HAP-1 (cell line): ENCODE data around the gene GAB4.
"Not testable (repeated sequence)": the region's sequence is repeated elsewhere in the genome, so short reads cannot be mapped to it uniquely, and the experiment has no call there.

Source experiments
- DNase-seq, 2 experiments: peaks; one replicate each; pipeline ENCODE4 v3.0.0-alpha.2; 2016 to 2020; ENCODE audit warnings: low spot score in 2 of 2
- H3K27me3 ChIP-seq: fragments of 250-450 bp; sonication (Bioruptor Pico); 2 replicates; pipeline ENCODE4 v1.5.1; 2020; ENCODE audit warnings: low read depth, mild to moderate bottlenecking, moderate library complexity
- H3K36me3 ChIP-seq: fragments of 250-450 bp; sonication (Bioruptor Pico); replicated peaks from 2 replicates; pipeline ENCODE4 v1.5.1; 2020; ENCODE audit warnings: mild to moderate bottlenecking
- H3K4me1 ChIP-seq: fragments of 250-450 bp; sonication (Bioruptor Pico); 2 replicates; pipeline ENCODE4 v1.5.1; 2020; ENCODE audit warnings: mild to moderate bottlenecking
- H3K4me3 ChIP-seq: fragments of 250-450 bp; sonication (Bioruptor Pico); 2 replicates; pipeline ENCODE4 v1.5.1; 2020; ENCODE audit warnings: mild to moderate bottlenecking, moderate library complexity
- H3K9me3 ChIP-seq: fragments of 250-450 bp; sonication (Bioruptor Pico); 2 replicates; pipeline ENCODE4 v1.5.1; 2020; ENCODE audit warnings: mild to moderate bottlenecking, moderate library complexity
- in situ Hi-C: fragments of 300-500 bp; cut with MboI; formaldehyde crosslinking; loops from 3 replicates; pipeline ENCODE4 v1.14.3; 2020; ENCODE audit warnings: low sequenced_read_pairs, inconsistent platforms, mixed read lengths

Gene GAB4

GRCh38 chr22:17007852-17008731 lies at the start of gene GAB4:
TSS of gene GAB4 (minus strand) at chr22:17008222. CDS start at chr22:17008114, 108 bp downstream.
- in situ Hi-C loops = no loop called here
- Histone ChIP-seq H3K4me3 (no peak within 1 kb of the TSS), H3K9me3 (no peaks in the 10 kb centered on the region), H3K27me3 (no peaks in the 10 kb centered on the region; the same call in 1 of the 2 replicates), H3K4me1 (no peaks in the 10 kb centered on the region), H3K36me3 (no peaks in the 10 kb centered on the region)
- DNase-seq = no peak

DNA sequence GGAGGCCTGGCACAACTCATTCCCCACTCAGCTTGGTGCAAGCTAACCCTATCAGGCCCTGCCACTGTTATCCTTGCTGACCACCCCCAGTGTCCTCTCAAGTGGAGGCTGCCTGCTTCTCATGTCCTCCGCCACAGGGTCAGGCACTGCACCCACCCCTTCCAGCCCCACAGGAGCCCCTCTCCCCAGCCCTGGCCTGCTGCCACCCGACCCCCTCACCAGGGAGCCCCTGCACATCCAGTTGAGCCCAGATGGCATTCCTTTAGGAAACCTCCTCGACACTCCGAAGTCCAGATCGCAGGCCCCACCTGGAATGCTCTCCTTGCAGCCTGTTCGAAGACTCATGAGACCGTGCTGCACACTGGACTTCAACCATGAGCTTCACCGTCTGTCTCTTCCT lies 48.8 kb upstream of the GAB4 start:
- in situ Hi-C loops = loop anchor here (10.0 to 25.0 kb wide), 2 partner anchors 142 to 445 kb away; no protein-coding TSS in a partner anchor
- H3K27me3 ChIP-seq = peaks cover 4% of the 10 kb centered on the region; the same call in 1 of the 2 replicates
- H3K9me3 ChIP-seq = no peaks in the 10 kb centered on the region
- no peak for DNase-seq
- H3K36me3 ChIP-seq = no peaks in the 10 kb centered on the region
- no peaks in the 10 kb centered on the region for H3K4me1 ChIP-seq
- no peak overlapping the region for H3K4me3 ChIP-seq

GRCh38 chr22:17056058-17056457 lies 48.0 kb upstream of the GAB4 start:
- Histone ChIP-seq H3K4me3 (no peak overlapping the region), H3K9me3 (no peaks in the 10 kb centered on the region), H3K36me3 (no peaks in the 10 kb centered on the region), H3K4me1 (no peaks in the 10 kb centered on the region), H3K27me3 (peaks cover 4% of the 10 kb centered on the region; the same call in 1 of the 2 replicates)
- in situ Hi-C loops = loop anchor here (10.0 to 25.0 kb wide), 2 partner anchors 141 to 444 kb away; no protein-coding TSS in a partner anchor
- DNase-seq = no peak

DNA sequence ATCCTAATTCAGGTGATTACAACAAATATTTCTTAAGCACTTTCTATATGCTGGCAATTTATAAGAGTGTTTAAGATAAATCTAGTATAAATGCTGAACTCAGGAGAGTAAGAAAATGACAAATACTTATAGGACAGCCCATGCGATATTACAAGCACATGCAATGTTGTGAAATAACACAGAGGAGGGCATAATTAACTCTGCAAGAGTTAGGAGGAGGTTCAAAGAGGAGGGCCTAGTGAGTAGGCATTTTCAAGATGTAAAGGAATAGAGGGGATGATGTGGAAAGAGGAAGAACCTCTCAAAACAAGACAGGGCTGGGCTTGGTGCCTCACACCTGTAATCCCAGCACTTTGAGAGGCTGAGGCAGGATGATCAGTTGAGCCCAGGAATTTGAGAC lies 39.6 kb upstream of the GAB4 start:
- no peak for DNase-seq
- H3K27me3 ChIP-seq = peaks cover 5% of the 10 kb centered on the region; the same call in 1 of the 2 replicates
- no peaks in the 10 kb centered on the region for H3K4me1 ChIP-seq
- H3K4me3 ChIP-seq = no peak overlapping the region
- in situ Hi-C loops = loop anchor here (10.0 kb wide), 1 partner anchor 63 kb away; no protein-coding TSS in a partner anchor
- no peaks in the 10 kb centered on the region for H3K36me3 ChIP-seq
- no peaks in the 10 kb centered on the region for H3K9me3 ChIP-seq

DNA sequence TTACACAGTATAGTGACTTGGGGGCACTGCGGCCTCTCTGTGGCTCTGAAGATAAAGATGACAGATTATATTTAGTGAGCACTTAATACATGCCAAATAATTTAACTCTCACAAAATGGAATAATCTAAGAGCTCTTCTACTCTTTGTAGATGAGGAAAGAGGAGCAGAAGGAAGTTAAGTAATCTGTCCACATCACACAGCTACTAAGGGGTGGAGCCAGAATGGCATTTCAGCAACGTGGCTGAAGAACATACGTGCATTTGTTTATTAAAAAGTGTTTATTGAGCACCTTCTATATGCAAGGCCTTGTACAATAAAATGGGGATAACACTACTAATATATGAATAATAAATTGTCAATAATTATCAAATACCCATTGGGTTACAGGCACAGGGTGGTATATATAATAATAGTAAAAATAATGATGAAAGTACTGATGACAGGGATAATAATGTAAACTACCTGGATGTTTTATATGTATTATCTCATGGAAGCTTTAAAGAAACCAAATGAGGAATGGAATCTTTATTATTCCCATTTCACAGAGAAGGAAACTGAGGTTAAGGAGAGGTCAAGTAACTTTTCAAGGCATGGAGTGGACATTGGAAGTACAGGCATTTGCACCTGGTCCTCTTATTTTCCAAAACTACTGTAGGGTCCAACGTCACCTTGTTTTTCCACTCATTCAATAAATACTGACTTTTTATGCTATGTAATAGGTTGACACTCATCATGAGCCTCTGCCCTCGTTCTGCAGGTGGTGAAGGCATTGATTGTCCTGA lies 38.7 kb upstream of the GAB4 start:
- Histone ChIP-seq H3K4me1 (no peaks in the 10 kb centered on the region), H3K36me3 (no peaks in the 10 kb centered on the region), H3K4me3 (no peak overlapping the region), H3K27me3 (peaks cover 5% of the 10 kb centered on the region; the same call in 1 of the 2 replicates), H3K9me3 (no peaks in the 10 kb centered on the region)
- DNase-seq = no peak
- in situ Hi-C loops = loop anchor here (10.0 kb wide), 1 partner anchor 62 kb away; no protein-coding TSS in a partner anchor

- Histone ChIP-seq H3K9me3 (no peaks in the 10 kb centered on the region), H3K4me1 (no peaks in the 10 kb centered on the region), H3K4me3 (no peak overlapping the region), H3K27me3 (peaks cover 5% of the 10 kb centered on the region; the same call in 1 of the 2 replicates), H3K36me3 (no peaks in the 10 kb centered on the region)
- in situ Hi-C loops = loop anchor here (10.0 kb wide), 1 partner anchor 59 kb away; no protein-coding TSS in a partner anchor
- no peak for DNase-seq
Observed at GRCh38 chr22:17043521-17043920, 35.5 kb upstream of the GAB4 start.

GRCh38 chr22:17036842-17037711 lies 29.1 kb upstream of the GAB4 start:
- H3K36me3 ChIP-seq, H3K4me3 ChIP-seq, H3K9me3 ChIP-seq, in situ Hi-C loops, DNase-seq, H3K4me1 ChIP-seq, H3K27me3 ChIP-seq: not testable (repeated sequence)

GRCh38 chr22:17035976-17036841 lies 28.2 kb upstream of the GAB4 start:
- H3K4me1 ChIP-seq, H3K36me3 ChIP-seq, in situ Hi-C loops, DNase-seq, H3K9me3 ChIP-seq, H3K27me3 ChIP-seq, H3K4me3 ChIP-seq: not testable (repeated sequence)

DNA sequence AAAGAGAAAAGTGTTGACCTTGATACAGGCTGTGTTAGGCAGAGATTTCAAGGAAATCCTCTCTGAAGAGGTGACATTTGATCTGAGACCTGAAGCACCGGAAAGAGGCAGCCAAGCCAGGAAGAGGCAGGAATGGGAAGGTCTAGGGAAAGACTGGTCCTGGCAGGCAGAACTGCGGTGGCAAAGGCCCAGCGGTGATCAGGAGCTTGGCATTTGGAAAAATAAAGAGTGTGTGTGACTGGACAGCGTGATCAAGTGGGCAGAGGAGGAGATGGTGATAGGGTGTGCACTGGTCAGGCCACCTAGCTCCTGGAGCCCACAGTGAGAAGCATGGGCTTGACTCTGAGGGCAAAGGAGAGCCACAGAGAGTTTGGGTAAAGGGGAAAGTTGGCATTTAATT lies 27.2 kb upstream of the GAB4 start:
- H3K36me3 ChIP-seq = no peaks in the 10 kb centered on the region
- no peaks in the 10 kb centered on the region for H3K27me3 ChIP-seq
- DNase-seq = no peak
- no peaks in the 10 kb centered on the region for H3K9me3 ChIP-seq
- no peak overlapping the region for H3K4me3 ChIP-seq
- H3K4me1 ChIP-seq = no peaks in the 10 kb centered on the region
- in situ Hi-C loops = no loop called here

DNA sequence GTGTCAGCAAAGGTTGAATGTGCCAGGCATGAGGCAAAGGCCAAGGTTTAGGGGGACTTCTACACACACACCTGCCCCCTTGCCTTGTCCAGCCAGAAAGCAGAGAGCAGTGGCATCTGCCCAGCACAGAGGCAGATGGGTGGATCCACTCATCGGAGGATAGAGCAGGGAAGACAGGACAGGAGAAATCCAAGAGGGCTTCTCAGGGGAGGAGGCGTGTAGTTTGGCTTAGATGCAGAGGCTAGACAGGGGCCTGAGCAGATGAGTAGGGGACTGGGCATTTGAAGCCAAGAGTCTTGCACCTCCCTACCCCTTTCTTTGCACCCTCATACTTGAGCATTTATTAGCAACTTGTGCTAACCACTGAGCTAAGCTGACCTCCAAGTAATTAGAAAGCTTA lies 26.5 kb upstream of the GAB4 start:
- H3K4me1 ChIP-seq, H3K4me3 ChIP-seq, H3K27me3 ChIP-seq, H3K9me3 ChIP-seq, in situ Hi-C loops, H3K36me3 ChIP-seq, DNase-seq: not testable (repeated sequence)

DNA sequence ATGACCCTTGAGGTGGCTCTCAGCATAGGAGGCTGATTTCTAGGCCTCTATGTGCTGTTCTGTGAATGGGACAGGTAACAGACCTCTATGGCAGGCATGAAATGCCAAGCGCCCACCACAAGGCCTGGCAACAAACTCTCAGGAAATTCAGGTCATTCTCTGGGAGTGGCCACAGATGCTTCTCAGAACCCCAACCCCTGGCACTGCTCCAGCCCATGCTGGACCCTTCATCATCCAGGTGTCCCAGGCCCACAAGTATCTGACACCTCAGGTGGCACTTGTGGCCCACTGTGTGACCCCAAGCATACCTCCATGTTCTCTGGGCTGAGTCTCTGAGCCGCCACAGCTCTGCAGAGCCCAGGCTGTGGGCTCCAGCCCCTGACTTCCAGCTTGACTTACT lies 24.3 kb upstream of the GAB4 start:
- H3K4me3 ChIP-seq, H3K36me3 ChIP-seq, H3K9me3 ChIP-seq, H3K4me1 ChIP-seq, H3K27me3 ChIP-seq, DNase-seq, in situ Hi-C loops: not testable (repeated sequence)

DNA sequence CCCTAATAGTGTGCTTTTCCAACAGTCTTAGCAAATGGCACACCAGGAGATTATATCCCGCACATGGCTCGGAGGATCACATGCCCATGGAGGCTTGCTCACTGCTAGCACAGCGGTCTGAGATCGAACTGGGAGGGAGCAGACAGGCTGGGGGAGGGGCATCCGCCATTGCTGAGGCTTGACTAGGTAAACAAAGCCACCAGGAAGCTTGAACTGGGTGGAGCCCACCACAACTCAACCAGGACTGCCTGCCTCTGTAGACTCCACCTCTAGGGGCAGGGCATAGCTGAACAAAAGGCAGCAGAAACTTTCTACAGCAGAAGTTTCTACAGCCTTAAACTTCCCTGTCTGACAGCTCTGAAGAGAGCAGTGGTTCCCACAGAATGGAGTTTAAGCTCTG lies 16.4 kb upstream of the GAB4 start:
- H3K27me3 ChIP-seq, H3K36me3 ChIP-seq, H3K4me1 ChIP-seq, in situ Hi-C loops, H3K4me3 ChIP-seq, DNase-seq, H3K9me3 ChIP-seq: not testable (repeated sequence)
